NCI-H1048 (cell line): Measurements from ENCODE around the gene NIPAL1.

Experiments
- DNase-seq: peaks from one replicate; lab custom pipeline; 2025; lab: John Stamatoyannopoulos, UW

Gene NIPAL1

GRCh38 chr4:48065587-48066052 lies 49.0 kb downstream of the NIPAL1 start:
- DNase-seq: no peak

- no peak for DNase-seq
These were observed 51.0 kb downstream of the NIPAL1 start for GRCh38 chr4:48067536-48067935.

DNA sequence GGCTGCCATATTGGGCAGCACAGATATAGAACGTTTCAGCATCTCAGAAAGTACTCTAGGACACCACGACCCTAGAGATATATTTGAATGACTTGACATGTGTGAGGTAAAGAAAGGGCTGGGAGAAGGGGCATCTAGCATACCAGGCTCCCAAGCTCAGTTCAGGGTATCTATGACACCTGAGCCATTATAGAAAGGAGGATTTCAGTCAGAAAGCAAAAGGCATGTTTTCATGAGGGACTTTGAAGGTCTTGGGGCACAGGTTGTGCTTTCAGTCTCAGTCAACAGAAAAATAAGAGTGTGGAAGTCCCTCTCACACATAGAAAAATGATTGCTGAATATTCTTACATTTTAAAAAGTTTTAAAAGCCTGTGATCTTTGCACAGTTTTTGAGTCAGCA lies 51.6 kb downstream of the NIPAL1 start:
- no peak for DNase-seq

- DNase-seq: no peak
These were observed 52.5 kb downstream of the NIPAL1 start for GRCh38 chr4:48069026-48069425.

GRCh38 chr4:48071191-48071590 lies 54.6 kb downstream of the NIPAL1 start:
- DNase-seq: no peak

DNA sequence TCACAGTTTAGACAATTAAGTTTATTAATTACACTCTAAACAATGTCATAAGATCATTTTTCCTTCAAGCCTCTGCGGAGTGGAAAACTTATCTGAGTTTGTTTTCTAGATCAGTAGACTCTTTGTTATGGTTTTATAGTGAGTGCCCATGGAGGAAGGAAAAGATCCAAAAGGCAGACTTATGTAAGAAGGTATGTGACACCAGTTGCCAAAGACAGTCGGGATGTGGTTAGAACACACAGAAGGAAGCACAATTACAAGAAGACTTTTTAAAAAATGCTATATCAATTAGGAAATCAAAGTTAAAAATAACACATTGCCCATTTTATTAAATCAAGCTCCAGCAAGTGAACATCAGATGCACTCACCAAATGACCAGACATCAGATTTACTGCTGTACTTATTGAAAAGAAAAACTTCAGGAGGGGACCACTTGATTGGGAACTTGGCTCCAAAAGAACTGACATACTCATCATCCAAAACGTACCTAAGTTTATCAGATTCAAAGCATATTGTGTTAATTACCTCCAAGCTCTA lies 57.1 kb downstream of the NIPAL1 start:
- no peak for DNase-seq

GRCh38 chr4:48074657-48075056 lies 58.1 kb downstream of the NIPAL1 start:
- DNase-seq: no peak

DNA sequence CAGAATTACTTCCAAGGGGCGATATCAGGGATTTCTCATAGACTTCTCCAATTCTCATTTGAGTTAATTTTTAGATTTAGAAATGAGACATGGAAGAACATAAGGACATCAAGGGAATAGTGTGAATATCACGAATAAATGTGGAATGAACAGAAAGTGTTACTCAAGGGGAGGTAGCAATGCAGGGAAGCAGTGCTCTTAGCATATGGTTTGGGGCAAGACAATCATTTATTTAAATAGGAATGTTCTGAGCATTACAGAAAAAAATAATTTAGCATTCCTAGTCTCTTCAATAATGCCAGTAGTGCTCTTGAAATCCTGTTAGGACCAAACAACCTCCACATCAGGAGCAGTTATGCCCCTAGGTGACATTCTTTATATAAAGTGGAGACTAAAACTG lies 61.9 kb downstream of the NIPAL1 start:
- no peak for DNase-seq

DNA sequence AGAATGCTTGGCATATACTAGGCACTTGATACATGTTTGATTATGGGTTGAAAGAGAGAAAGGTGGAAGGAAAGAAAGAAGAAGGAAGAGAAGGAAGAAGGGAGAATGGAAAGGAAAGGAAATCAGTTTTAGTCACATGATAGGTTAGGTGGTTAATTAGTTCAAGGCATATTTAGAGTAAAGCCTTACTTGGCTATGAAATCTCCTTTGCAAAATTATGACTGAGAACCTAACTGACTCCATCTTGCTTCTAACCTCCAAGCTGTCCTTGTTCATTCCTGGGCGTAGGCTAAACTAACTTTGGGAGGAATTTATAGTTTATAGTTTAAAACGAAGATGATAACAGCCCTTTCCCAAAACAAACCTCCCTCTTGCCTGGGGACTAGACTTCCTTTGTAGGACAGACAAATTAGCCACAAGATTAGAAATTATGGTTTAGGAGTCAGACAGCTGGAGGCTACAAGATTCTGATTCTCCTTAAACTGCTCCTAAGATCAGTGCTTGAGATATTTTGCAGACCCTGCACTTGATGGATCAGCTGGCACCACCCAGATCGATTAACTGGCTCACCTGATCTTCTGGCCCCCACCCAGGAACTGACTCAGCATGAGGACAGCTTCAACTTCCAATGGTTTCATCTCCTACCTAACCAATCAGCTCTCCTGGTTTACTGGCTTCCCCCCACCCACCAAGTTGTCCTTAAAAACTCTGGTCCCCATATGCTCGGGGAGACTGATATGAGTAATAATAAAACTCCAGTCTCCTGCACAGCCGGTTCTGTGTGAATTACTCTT lies 62.5 kb downstream of the NIPAL1 start:
- DNase-seq: no peak

- DNase-seq: no peak
These were observed 63.4 kb downstream of the NIPAL1 start for GRCh38 chr4:48079972-48080391.

DNA sequence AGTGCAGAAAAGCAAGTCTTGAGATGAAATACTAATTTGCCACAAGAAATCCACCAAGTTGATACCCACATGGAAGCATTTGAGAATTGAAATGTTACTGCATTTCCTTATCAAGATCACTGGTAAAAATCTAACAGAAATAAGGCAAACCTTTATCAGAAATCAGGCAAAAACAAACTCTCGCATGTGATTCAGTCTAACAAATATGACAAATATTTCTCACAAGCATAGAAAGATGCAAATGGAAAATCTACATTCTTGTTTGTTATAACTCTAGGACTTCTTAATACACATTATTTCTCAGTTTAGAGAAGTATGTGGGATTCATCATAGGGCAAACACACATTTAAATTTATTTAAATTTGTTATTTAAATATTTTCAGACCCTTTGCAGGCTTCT lies 64.6 kb downstream of the NIPAL1 start:
- no peak for DNase-seq

GRCh38 chr4:48082956-48083355 lies 66.4 kb downstream of the NIPAL1 start:
- DNase-seq: no peak

DNA sequence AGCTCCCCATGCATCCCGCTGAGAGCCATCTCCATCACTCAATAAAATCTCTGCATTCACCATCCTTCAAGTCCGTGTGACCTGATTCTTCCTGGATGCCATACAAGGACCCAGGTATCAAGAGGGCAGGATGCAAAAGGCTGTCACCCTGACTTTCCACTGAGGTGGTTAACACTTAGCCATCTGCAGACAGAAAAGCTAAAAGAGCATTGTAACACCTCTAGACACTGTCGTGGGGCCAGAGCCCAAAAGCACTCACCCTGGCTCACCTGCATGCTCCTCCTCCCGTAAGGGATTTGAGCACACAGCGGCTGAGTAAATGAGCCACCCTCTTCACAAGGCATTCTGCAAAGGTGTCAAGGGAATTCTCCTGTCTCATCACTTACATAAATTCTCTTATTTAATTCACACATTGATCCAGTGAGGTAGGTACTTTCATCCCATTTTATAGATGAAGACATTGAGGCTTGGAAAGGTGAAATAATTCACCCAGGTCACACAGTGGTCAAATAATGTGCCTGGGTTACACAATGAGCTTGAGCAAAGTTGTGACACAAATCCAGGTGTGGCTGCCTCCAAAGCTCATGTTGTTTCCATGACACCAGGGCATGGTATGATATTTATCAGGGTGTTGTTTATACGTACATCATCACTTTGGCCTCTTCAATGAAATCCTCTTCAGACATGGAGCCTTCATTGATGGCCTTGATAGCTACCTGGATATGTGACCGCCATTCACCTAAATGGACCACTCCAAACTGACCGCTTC lies 69.4 kb downstream of the NIPAL1 start:
- DNase-seq: no peak
